KOPT-K1 (cell line): ENCODE results near the gene SDK1.

Experiments
- H3K27ac ChIP-seq: fragments of 200-600 bp; sonication (generic); 2 replicates; pipeline ENCODE4 v1.5.1; 2016; ENCODE audit warnings: antibody characterized with exemption, mild to moderate bottlenecking, low read depth, low read length; ENCODE audit not compliant: poor library complexity, severe bottlenecking
- H3K36me3 ChIP-seq: fragments of 200-600 bp; sonication (generic); 2 replicates; pipeline ENCODE4 v1.5.1; 2017; ENCODE audit warnings: antibody characterized with exemption, mild to moderate bottlenecking, low read length, moderate library complexity; ENCODE audit not compliant: insufficient read depth
- H3K9me3 ChIP-seq: fragments of 200-600 bp; sonication (generic); 2 replicates; pipeline ENCODE4 v1.5.1; 2017; ENCODE audit warnings: antibody characterized with exemption, low read length, mild to moderate bottlenecking; ENCODE audit not compliant: insufficient read depth, poor library complexity, severe bottlenecking

The SDK1 gene

GRCh38 chr7:3987426-3987927 is 686.4 kb downstream of the SDK1 start:
- Histone ChIP-seq H3K27ac (no peak overlapping the region), H3K36me3 (no peaks in the 10 kb centered on the region), H3K9me3 (peaks cover 16% of the 10 kb centered on the region)

- Histone ChIP-seq H3K9me3 (peaks cover 16% of the 10 kb centered on the region), H3K36me3 (no peaks in the 10 kb centered on the region), H3K27ac (no peak overlapping the region)
Measured at GRCh38 chr7:3989723-3990122, 688.7 kb downstream of the SDK1 start.

GRCh38 chr7:3991731-3992231 is 690.7 kb downstream of the SDK1 start:
- Histone ChIP-seq H3K36me3 (no peaks in the 10 kb centered on the region), H3K9me3 (peaks cover 16% of the 10 kb centered on the region), H3K27ac (no peak overlapping the region)

DNA sequence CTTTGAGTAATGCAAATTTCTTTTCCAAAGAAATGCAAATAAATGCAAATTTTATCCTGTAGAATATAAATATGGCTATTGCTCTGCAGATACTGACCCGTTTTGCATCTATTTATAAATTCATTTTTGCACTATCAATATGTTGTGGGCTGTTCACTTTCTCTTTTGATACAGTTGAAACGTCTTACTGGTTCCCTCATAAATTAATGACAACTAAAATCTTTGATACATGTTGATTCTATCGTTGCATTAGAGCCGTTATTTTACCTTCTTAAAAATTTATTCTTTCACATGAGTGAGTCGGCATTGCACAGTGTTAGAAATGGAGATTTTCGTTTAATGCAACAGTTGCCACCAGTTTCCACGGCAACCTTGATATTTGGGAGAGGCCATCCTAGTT is 691.8 kb downstream of the SDK1 start:
- no peaks in the 10 kb centered on the region for H3K36me3 ChIP-seq
- no peak overlapping the region for H3K27ac ChIP-seq
- H3K9me3 ChIP-seq, result peaks cover 16% of the 10 kb centered on the region

DNA sequence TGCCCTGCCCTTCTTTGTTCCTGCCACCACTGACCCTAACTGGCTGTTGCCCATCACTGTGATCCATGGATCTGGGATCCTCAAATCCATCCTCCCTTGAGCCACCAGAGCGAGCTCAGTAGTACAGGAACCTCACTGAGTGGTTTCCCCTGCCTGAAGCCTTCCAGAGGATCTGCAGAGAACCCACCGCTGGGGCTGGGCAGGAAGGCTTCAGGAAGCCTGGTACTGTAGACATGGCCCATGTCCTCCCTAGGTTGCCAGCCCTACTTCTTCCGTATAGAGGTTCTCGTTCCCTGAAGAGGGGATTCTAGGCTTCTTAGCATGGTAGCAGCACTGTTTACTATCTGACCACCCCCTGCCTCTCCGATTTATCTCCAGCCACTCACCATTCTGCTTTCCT is 693.7 kb downstream of the SDK1 start:
- H3K9me3 ChIP-seq, result peaks cover 12% of the 10 kb centered on the region
- no peak overlapping the region for H3K27ac ChIP-seq
- H3K36me3 ChIP-seq, result no peaks in the 10 kb centered on the region

GRCh38 chr7:3995187-3995586 is 694.1 kb downstream of the SDK1 start:
- no peaks in the 10 kb centered on the region for H3K36me3 ChIP-seq
- no peak overlapping the region for H3K27ac ChIP-seq
- peaks cover 7% of the 10 kb centered on the region for H3K9me3 ChIP-seq

DNA sequence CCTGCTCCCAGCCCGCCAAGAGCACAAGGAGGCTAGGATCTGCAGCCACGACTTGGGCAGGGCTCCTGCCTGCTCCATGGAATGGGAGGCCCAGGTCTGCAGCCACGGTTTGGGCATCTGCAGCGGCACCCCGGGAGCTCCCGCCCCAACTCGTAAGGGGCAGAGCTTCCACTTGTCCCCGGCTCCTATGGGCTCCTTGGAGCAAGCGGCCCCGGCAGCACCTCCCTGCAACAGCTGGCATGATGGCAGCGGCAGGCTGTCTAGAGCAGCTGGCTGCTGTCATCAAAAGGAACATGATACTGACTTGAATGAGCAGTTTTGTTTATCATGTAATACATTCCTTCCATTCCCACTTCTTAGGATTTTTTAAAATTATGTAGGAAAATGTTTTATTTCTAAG is 697.0 kb downstream of the SDK1 start:
- H3K36me3 ChIP-seq, result no peaks in the 10 kb centered on the region
- H3K27ac ChIP-seq, result no peak overlapping the region
- H3K9me3 ChIP-seq, result no peaks in the 10 kb centered on the region

DNA sequence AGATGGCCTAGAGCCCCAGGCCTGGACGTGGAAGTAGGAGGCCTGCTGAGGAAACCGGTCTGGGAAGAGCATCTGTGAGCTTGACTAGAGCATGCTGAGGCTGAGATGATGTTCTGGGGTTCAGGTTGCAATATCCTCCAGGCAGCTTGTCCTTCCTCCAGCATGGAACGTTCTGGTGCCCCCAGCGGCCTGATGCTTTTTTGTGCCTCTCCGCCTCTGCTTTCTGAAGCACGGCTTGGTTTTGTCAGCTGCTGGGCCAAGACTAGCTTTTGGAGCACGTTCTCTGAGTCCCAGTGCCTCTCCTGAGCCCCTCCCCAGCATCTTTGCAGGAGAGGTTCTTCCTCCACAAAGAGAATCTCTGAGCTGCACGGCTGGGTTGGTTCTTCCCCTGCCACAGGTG is 699.1 kb downstream of the SDK1 start:
- Histone ChIP-seq H3K36me3 (no peaks in the 10 kb centered on the region), H3K9me3 (no peaks in the 10 kb centered on the region), H3K27ac (no peak overlapping the region)

DNA sequence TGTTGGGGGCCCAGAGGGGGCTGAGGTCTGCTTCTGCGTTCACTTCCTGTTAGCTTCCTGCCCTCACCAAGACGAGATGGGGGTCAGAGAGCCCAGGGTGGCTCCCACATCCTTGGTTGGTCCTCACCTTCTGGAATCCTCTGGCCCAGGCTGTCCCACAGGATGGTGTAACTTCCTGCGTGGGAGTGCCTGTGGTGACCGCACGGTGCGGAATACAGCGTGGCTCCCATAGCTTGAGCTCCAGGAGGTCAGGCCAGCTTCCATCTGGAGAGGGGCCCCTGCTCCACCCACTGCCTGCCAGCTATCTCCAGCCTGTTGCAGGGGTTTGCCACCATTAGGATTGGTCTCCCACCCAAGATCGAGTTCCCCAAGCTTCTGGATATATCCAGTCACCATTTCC is 699.9 kb downstream of the SDK1 start:
- H3K27ac ChIP-seq, result no peak overlapping the region
- no peaks in the 10 kb centered on the region for H3K36me3 ChIP-seq
- no peaks in the 10 kb centered on the region for H3K9me3 ChIP-seq

- H3K27ac ChIP-seq, result no peak overlapping the region
- no peaks in the 10 kb centered on the region for H3K36me3 ChIP-seq
- H3K9me3 ChIP-seq, result no peaks in the 10 kb centered on the region
Measured at GRCh38 chr7:4001742-4002141, 700.7 kb downstream of the SDK1 start.

- no peak overlapping the region for H3K27ac ChIP-seq
- H3K36me3 ChIP-seq, result no peaks in the 10 kb centered on the region
- H3K9me3 ChIP-seq, result no peaks in the 10 kb centered on the region
Measured at GRCh38 chr7:4003503-4003902, 702.5 kb downstream of the SDK1 start.

DNA sequence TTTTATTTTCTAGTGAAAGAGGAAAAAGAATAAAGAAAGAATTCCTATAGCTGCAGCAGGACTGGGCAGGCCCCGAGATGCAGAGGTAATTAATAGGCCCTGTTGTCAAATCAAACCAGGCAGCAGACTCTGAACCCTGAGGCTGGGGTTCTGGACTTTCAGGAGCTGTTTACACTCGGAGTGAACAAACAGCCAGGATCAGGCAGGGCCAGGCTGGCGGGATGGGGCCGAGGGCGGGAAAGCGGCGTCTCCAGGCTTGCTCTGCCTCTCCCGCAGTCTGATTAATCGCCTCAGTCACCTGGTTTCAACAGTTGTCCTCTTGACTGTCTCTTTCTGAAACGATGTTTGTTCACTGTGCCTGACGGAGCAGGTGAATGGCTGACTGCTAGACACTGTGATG is 705.6 kb downstream of the SDK1 start:
- no peak overlapping the region for H3K27ac ChIP-seq
- H3K9me3 ChIP-seq, result no peaks in the 10 kb centered on the region
- no peaks in the 10 kb centered on the region for H3K36me3 ChIP-seq

DNA sequence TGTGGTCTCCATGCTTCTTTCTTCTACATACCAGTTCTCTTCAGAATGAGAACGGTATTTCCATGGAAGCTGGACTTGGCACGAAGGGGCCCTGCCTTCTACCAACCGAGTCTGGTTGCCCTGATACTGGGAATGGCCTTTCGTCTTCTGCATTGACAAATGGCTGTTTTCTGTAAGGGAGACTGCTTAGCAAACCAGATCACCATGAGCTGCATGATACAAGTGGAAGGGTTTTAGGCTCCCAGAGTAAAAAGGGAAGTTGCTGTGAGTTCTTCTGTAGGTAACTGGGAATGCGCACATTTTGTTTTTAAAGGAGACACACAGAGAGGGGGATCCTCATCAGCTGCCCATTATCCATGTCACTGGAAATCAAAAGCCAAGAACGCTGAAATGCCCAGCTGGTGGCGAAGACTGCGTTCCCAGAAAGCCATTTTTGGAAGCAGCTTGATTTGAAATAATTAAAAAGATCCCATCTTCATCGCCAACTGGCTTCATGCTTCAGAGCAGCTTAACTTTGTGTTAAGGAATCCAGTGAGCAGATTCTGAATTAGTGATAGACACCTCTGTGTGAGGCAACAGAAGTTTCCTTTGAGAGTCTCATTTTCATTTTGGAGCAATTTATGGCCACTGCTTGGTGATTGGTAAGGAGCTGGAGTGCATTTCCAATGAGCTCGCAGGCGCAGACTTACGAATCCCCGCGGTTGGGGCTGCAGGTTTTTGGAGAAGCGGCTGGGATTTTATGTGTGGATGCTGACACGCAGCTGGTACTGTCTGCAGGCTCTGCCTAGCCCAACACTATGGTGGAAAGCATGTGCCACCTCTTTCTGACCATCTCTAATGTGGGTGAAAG is 708.4 kb downstream of the SDK1 start:
- Histone ChIP-seq H3K36me3 (no peaks in the 10 kb centered on the region), H3K9me3 (no peaks in the 10 kb centered on the region), H3K27ac (no peak overlapping the region)

- H3K36me3 ChIP-seq, result no peaks in the 10 kb centered on the region
- no peaks in the 10 kb centered on the region for H3K9me3 ChIP-seq
Measured at GRCh38 chr7:4010061-4010605, 709.1 kb downstream of the SDK1 start.

DNA sequence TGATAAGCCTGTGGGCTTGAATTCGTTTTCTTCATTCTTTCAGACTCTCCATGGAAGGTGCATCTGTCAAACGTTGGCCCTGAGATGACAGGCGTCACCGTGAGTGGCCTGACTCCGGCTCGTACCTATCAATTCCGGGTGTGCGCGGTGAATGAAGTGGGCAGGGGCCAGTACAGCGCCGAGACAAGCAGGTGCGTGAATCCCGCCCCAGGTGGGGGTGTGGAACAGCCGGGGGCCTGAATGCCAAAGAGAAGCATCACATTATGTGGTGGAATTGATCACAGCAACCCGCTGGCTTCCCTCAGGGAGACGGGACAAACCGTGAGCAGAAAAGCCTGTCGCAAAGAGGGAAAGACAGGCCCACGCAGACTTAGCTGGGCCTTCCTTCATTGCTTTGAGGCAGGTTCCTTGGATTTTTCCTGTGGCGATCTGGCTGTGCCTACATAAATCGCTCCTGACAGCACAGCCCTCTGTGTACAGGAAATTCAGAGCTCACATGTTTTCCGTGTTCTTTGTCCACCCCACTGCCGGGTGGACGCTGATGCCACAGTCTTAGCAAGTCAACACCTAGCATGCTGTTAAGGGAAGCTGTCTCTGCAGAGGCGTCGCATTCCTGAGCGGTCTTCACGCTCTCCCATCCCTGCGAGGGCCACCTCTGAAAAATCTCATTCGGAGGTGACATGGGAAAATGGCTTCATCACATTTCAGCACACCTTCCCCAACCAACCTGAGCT is 710.0 kb downstream of the SDK1 start:
- Histone ChIP-seq H3K36me3 (no peaks in the 10 kb centered on the region), H3K9me3 (no peaks in the 10 kb centered on the region), H3K27ac (no peak overlapping the region)

More at GRCh38 chr7:4010061-4010605, 709.1 kb downstream of the SDK1 start:
- H3K27ac ChIP-seq, result no peak overlapping the region
